Measurements from ENCODE around the gene MRPL22.
"Not testable (repeated sequence)": the region's sequence is repeated elsewhere in the genome, so short reads cannot be mapped to it uniquely, and the experiment has no call there.

MRPL22 gene

DNA sequence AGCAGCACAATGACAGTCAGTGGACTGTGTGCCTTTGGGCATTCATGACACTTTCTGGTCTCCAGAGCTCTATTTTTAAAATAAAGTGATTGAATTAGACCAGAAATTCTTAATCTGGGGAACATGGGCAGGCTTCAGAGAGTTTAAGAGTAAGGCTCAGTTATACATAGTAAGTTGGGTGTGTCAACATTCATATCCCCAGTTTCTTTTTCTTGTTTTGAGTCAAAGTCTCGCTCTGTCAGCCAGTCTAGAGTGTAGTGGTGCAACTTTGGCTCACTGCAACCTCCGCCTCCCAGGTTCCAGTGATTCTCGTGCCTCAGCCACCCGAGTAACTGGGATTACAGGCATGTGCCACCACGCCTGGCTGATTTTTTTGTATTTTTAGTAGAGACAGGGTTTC is 59.0 kb downstream of the MRPL22 start:
- DNase-seq = no peak

DNA sequence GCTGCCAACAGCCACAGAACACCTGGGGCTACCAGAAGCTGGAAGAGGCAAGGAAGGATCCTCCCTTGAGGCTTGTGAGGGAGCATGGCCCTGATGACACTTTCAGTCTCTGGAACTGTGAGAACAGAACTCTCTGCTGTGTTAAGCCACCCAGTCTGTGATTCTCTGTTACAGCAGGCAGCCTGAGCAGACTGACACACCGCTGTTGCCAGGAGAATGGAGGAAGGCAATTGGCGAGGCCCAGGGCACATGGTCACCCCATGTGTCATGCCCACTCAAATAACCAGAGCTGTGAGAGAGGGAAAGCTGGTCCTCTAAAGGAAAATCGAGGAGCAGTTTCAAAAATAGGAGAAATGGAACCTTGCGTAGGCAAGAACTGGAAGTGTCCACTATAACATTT is 60.6 kb downstream of the MRPL22 start:
- DNase-seq = no peak

DNA sequence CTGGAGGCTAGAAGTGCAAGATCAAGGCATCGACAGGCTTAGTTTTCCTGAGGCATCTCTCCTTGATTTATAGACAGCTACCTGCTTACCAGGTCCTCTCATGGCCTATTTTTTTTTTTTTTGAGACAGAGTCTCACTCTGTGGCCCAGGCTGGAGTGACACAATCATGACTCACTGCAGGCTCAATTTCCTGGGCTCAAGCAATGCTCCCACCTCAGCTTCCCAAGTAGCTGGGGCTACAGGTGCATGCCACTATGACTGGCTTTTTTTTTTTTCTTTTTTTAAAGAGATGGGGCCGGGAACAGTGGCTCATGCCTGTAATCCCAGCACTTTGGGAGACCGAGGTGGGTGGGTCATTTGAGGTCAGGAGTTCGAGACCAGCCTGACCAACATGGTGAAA is 61.8 kb downstream of the MRPL22 start:
- not testable (repeated sequence) for DNase-seq

DNA sequence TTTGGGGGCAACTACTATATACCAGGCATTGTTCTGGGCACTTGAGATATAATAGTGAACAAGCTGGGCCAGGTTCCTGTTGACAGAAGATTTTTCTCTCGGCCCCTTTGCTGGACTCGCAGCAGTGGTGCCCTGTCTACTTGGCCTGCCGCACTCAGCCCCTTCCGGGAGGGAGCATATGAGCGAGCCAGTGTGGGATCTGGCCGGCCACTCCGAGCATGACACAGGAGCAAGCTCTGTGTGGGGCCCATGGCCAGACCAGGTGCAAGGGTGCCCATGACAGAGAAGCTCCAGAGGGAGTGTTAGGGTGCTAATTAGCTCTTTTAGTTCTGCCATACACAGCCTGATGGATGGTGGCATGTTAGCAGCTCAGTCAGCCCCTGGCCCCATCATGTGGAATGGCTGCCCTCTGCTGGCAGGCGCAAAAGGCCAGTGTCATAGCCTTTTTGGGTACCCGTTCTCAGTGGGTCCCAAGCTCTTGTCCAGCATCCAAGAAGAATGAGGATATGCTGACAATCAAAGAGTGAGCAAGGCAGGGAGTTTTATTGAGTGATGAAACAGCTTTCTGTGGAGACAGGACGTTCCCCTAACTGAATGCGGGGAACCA is 63.4 kb downstream of the MRPL22 start:
- no peak for DNase-seq

DNA sequence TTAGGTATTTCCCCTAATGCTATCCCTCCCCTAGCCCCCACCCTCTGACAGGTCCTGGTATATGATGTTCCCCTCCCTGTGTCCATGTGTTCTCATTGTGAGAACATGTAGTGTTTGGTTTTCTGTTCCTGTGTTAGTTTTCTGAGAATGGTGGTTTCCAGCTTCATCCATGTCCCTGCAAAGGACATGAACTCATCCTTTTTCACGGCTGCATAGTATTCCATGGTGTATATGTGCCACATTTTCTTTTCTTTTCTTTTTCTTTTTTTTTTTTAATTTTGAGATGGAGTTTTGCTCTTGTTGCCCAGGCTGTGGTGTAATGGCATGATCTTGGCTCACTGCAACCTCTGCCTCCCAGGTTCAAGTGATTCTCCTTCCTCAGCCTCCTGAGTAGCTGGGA is 65.4 kb downstream of the MRPL22 start:
- not testable (repeated sequence) for DNase-seq

DNA sequence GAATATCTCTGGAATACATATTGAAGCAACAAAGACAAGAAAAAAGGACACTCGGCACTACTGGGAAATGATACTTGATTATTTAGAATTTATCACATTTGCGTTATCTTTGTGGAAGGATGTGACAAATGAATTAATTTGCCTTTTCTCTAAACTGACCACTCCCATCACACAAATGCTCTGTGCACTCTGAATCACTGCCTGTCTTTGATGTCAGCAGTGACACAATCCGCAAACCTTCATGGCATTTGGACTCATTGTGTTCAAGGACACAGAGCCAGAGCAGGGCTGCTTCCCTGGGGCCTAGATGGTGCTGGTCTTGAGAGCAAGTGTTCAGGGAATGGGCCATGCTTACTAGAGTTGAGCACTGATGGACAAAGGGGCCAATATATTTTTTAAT is 67.8 kb downstream of the MRPL22 start:
- DNase-seq = no peak

DNA sequence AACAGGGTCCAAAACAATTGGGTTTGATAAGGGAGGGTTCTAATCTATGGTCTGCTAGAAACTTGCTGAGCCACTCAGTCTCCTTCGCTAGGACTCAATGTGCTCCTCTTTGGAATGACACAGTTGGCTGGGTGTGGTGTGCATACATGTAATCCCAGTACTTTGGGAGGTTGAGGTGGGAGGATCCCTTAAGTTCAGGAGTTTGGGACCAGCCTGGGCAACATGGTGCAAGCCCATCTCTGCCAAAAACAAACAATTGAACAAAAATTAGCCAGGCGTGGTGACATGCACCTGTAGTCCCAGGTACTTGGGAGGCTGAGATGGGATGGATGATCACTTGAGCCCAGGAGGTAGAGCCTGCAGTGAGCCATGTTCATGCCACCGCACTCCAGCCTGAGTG is 70.0 kb downstream of the MRPL22 start:
- no peak for DNase-seq

DNA sequence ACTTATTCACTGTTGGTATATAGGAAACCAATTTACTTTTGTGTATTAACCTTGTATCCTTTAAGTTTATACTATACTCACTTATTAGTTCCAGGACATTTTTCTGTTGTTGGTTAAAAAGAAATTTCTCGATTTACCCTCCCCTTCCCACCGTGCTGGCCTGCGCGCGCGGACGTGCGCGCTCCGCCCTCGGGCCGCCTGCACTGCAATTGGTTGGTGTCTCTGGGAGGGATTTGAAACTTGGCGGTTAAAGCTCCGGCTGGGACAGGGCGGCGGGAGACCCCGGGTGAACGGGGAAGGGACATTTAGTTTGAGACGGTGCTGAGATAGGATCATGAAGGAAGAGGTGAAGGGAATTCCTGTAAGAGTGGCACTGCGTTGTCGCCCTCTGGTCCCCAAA is 72.7 kb downstream of the MRPL22 start, which contains the start of gene KIF4B:
Gene KIF4B (plus strand): TSS at position 230 of the 400 bp plus-strand sequence. CDS start 105 bp downstream, at position 335.
- no peak for DNase-seq

DNA sequence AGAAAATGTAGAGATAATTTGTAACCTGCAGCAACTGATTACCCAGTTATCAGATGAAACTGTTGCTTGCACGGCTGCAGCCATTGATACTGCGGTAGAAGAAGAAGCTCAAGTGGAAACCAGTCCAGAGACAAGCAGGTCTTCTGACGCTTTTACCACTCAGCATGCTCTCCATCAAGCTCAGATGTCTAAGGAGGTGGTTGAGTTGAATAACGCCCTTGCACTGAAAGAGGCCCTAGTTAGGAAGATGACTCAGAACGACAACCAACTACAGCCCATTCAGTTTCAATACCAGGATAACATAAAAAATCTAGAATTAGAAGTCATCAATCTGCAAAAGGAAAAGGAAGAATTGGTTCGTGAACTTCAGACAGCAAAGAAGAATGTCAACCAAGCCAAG is 74.4 kb downstream of the MRPL22 start:
- DNase-seq = no peak

DNA sequence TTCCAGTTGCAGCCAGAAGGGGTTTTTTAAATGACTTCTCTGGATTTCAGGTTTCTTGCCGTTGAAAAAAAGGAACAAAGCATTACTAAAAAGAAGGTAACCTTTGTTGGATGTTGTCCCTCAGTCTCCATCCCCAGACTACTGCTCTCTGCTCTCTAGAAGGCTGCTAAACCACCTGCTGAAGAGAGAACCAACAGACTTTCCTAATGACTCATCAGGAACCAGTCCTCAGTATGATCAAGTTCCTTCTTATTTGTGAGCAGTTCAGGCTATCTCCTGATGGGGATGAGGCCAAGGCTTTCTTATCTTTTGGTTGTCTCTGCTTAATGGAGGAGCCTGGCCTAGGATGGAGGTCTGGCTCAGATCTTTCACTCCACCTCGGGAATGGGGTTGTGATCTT is 76.7 kb downstream of the MRPL22 start:
- DNase-seq = no peak
